Fibroblast of the aortic adventitia (primary cell): ENCODE data around the gene SLC38A2. TPM values are rescaled to one million over a fixed set of nuclear protein-coding genes. Genes with fewer than 3 reads are reported as not detected.

Source experiments
- DNase-seq: peaks from one replicate; pipeline ENCODE4 v3.0.0-alpha.2; 2010; ENCODE audit warnings: low read depth
- H3K4me3 ChIP-seq: 2 replicates; pipeline ENCODE4 v1.5.1; 2011; ENCODE audit warnings: low read depth, mild to moderate bottlenecking, control low read depth, low read length, moderate library complexity
- CTCF ChIP-seq: IDR thresholded peaks from 2 replicates; pipeline ENCODE4 v1.5.1; 2011; ENCODE audit warnings: mild to moderate bottlenecking, low read length, control low read depth, inconsistent platforms; ENCODE audit not compliant: insufficient read depth
- total RNA-seq: library from RNA; depleted of rRNA; stranded (reverse); fragments of >200 nt; gene quantifications from 2 replicates; pipeline ENCODE4 v1.2.3, GENCODE V29; 2012; ENCODE audit warnings: low replicate concordance

SLC38A2 gene
- total RNA-seq, 1 donor: 1,239 TPM

DNA sequence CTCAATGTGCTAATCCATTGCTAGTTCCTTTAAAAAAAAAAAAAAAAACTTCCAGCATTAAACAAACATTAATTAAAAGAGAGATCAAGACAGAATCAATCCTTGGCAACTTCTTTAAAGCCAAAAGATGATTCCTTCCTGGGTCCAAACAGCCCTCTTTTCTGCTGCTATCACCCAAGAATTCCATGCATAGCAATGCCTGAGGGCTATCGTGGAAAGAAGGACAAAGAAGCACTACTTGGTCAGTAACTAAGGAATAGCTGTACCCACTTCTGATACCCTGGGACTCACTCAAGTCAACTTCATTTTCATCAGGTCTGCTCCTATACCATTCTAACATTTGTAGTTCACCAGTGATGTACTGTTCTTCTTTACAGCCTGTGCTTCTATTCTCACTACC is 51.8 kb downstream of the SLC38A2 start:
- no peak for DNase-seq
- H3K4me3 ChIP-seq: no peak overlapping the region
- no peak for TF ChIP-seq CTCF

GRCh38 chr12:46318037-46318436 is 54.5 kb downstream of the SLC38A2 start:
- no peak for DNase-seq
- no peak for TF ChIP-seq CTCF
- no peak overlapping the region for H3K4me3 ChIP-seq

Other genes with a start within 250 kb of the SLC38A2 start
- gene SLC38A1, start 103.7 kb downstream of the SLC38A2 start, total RNA-seq: 87.0 and 203 TPM in 2 replicates